Uterus (tissue), 2 donors: ENCODE measurements around the gene FBXO44.

Experiments used
- POLR2A ChIP-seq, 2 donors: fragments of 450-650 bp; IDR thresholded peaks; one replicate each; pipeline ENCODE4 v1.6.1; 2016; ENCODE audit warnings: antibody characterized with exemption in 2 of 2, mild to moderate bottlenecking in 1 of 2, moderate library complexity in 1 of 2
- TF ChIP-seq, protein P1 (sequence below), 4 experiments: fragments of 200-600 bp in 2 of 4; fragments of 450-650 bp in 2 of 4; sonication (generic) in 2 of 4; IDR thresholded peaks; one replicate each; pipeline ENCODE4 v1.5.1; 2016 to 2019; ENCODE audit warnings: antibody characterized with exemption in 4 of 4, mild to moderate bottlenecking in 2 of 4, moderate library complexity in 1 of 4

DNA sequence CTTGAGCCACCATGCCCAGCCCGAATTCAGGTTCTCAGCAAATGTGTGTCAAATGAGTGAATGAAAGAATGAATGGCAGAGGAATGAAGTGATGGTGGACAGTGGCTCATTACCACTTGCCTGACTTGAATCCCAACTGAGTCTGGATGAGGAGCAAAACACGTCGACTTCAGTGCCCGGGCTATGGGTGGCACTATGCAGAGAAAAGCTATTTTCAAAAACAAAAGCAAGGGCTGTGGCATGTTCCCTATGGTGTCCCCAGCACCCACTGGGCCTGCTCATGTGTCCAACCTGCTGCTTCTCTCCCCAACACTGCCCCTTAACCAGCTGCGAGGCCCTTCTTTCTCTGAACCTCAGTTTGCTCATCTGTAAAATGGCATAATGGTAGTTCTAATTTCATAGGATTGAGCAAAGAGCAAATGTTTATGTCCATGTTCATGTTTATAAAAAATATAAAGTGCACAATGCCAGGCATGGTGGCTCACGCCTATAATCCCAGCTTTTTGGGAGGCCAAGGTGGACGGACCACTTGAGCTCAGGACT, 30.6 kb downstream of the FBXO44 start:
- TF ChIP-seq, protein P1, sequence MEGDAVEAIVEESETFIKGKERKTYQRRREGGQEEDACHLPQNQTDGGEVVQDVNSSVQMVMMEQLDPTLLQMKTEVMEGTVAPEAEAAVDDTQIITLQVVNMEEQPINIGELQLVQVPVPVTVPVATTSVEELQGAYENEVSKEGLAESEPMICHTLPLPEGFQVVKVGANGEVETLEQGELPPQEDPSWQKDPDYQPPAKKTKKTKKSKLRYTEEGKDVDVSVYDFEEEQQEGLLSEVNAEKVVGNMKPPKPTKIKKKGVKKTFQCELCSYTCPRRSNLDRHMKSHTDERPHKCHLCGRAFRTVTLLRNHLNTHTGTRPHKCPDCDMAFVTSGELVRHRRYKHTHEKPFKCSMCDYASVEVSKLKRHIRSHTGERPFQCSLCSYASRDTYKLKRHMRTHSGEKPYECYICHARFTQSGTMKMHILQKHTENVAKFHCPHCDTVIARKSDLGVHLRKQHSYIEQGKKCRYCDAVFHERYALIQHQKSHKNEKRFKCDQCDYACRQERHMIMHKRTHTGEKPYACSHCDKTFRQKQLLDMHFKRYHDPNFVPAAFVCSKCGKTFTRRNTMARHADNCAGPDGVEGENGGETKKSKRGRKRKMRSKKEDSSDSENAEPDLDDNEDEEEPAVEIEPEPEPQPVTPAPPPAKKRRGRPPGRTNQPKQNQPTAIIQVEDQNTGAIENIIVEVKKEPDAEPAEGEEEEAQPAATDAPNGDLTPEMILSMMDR (IDR thresholded peaks at IDR 0.05) = no peak
- no peak for TF ChIP-seq POLR2A (IDR thresholded peaks at IDR 0.05)
